Upper lobe of right lung (tissue), 1 donor: ENCODE results near the gene MAU2. TPM values are rescaled to one million over a fixed set of nuclear protein-coding genes. Genes with fewer than 3 reads are reported as not detected.

Experiments used
- ATAC-seq: fragments of 200-7000 bp; cut with Tn5 transposase; one replicate; pipeline ENCODE4 v1.9.1; 2020; ENCODE audit warnings: mild to moderate bottlenecking, moderate library complexity
- DNase-seq: peaks from one replicate; pipeline ENCODE4 v3.0.0-alpha.2; 2020
- H3K27ac ChIP-seq: fragments of 200-600 bp; one replicate; pipeline ENCODE4 v1.8.0; 2022
- H3K27me3 ChIP-seq: fragments of 200-600 bp; one replicate; pipeline ENCODE4 v1.8.0; 2022; ENCODE audit warnings: mild to moderate bottlenecking
- H3K36me3 ChIP-seq: fragments of 200-600 bp; one replicate; pipeline ENCODE4 v1.8.0; 2022
- H3K4me1 ChIP-seq: fragments of 200-600 bp; one replicate; pipeline ENCODE4 v1.8.0; 2022
- H3K4me3 ChIP-seq: fragments of 200-600 bp; one replicate; pipeline ENCODE4 v1.8.0; 2022; ENCODE audit warnings: mild to moderate bottlenecking
- H3K9me3 ChIP-seq: fragments of 200-600 bp; one replicate; pipeline ENCODE4 v1.8.0; 2022
- CTCF ChIP-seq: fragments of 200-600 bp; IDR thresholded peaks from one replicate; pipeline ENCODE4 v1.8.0; 2022; ENCODE audit warnings: antibody characterized with exemption
- intact Hi-C: fragments of 100-400 bp; cut with DNase I; formaldehyde crosslinking; loops from one replicate; pipeline ENCODE4 v1.11.0; 2022
- total RNA-seq: library from RNA; stranded (reverse); fragmentation: NEBNext Ultra II Directional; extraction: Animal tissue kit (Norgen Biotek cat#: 25700); gene quantifications from one replicate; pipeline ENCODE4 v1.2.1, GENCODE V29; 2021
- donor health status: DM: no; HTN: yes; CAD: no; lungs with severe emphysema.

The MAU2 gene
- total RNA-seq, 1 donor from 2014 or later = 60.5 TPM

GRCh38 chr19:19404879-19405860 lies 84.5 kb downstream of the MAU2 start, which contains the start of gene GATAD2A:
Gene GATAD2A, plus strand, starts transcription at chr19:19405675. Its CDS starts 59,671 bp downstream, at chr19:19465346.
- Histone ChIP-seq H3K36me3 (no peaks in the 10 kb centered on the region), H3K4me1 (peaks cover 47% of the 10 kb centered on the region), H3K9me3 (no peaks in the 10 kb centered on the region), H3K27me3 (no peaks in the 10 kb centered on the region), H3K4me3 (peak within 1 kb of the TSS; percentile 80), H3K27ac (peak within 1 kb of the TSS; percentile 91)
- peak; percentile 96 for DNase-seq
- peak; percentile 46 for TF ChIP-seq CTCF
- peak; percentile 97 for ATAC-seq
- intact Hi-C loops = loop anchor here (10.0 kb wide), 1 partner anchor 80 kb away; no protein-coding TSS in a partner anchor

GRCh38 chr19:19405971-19406877 lies 85.6 kb downstream of the MAU2 start:
- ATAC-seq = peak; percentile 7

GRCh38 chr19:19406878-19407632 lies 86.4 kb downstream of the MAU2 start:
- peak; percentile 39 for TF ChIP-seq CTCF
- no peaks in the 10 kb centered on the region for H3K36me3 ChIP-seq
- DNase-seq = no peak
- peak overlapping the region; percentile 80 for H3K4me3 ChIP-seq
- no peaks in the 10 kb centered on the region for H3K9me3 ChIP-seq
- no peaks in the 10 kb centered on the region for H3K27me3 ChIP-seq
- intact Hi-C loops = loop anchor here (10.0 kb wide), 1 partner anchor 78 kb away; no protein-coding TSS in a partner anchor
- ATAC-seq = peak; percentile 25
- H3K27ac ChIP-seq = peak overlapping the region; percentile 88
- peaks cover 53% of the 10 kb centered on the region for H3K4me1 ChIP-seq

More at GRCh38 chr19:19405971-19406877, 85.6 kb downstream of the MAU2 start:
- intact Hi-C loops = loop anchor here (10.0 kb wide), 1 partner anchor 79 kb away; no protein-coding TSS in a partner anchor
- H3K4me3 ChIP-seq = peak overlapping the region; percentile 80
- DNase-seq = peak; percentile 83
- H3K36me3 ChIP-seq = no peaks in the 10 kb centered on the region
- no peaks in the 10 kb centered on the region for H3K27me3 ChIP-seq
- H3K4me1 ChIP-seq = peaks cover 53% of the 10 kb centered on the region
- TF ChIP-seq CTCF = no peak
- peak overlapping the region; percentile 88 for H3K27ac ChIP-seq
- H3K9me3 ChIP-seq = no peaks in the 10 kb centered on the region

- intact Hi-C loops = loop anchor here (10.0 kb wide), 1 partner anchor 77 kb away; no protein-coding TSS in a partner anchor
- TF ChIP-seq CTCF = no peak
- H3K27ac ChIP-seq = peak overlapping the region; percentile 49
Measured at GRCh38 chr19:19407633-19407930, 87.0 kb downstream of the MAU2 start.

More at GRCh38 chr19:19407633-19407930, 87.0 kb downstream of the MAU2 start:
- Histone ChIP-seq H3K9me3 (no peaks in the 10 kb centered on the region), H3K4me1 (peaks cover 53% of the 10 kb centered on the region), H3K27me3 (no peaks in the 10 kb centered on the region), H3K4me3 (peak overlapping the region; percentile 80), H3K36me3 (no peaks in the 10 kb centered on the region)
- ATAC-seq (no peak), DNase-seq (no peak)

Other genes with a start within 250 kb of the MAU2 start
- gene TMEM161A, start 182.4 kb upstream of the MAU2 start, total RNA-seq = 31.0 TPM
- 1.4 TPM for gene MEF2B, start 150.6 kb upstream of the MAU2 start, total RNA-seq
- gene BORCS8, start 128.7 kb upstream of the MAU2 start, total RNA-seq = 24.8 TPM
- 66.8 TPM for gene RFXANK, start 128.6 kb upstream of the MAU2 start, total RNA-seq
- gene NR2C2AP, start 117.4 kb upstream of the MAU2 start, total RNA-seq = 12.6 TPM
- gene NCAN, start 108.9 kb upstream of the MAU2 start, total RNA-seq = not detected
- 1.4 TPM for gene TM6SF2, start 47.5 kb upstream of the MAU2 start, total RNA-seq
- gene SUGP1, start 320 bp upstream of the MAU2 start, total RNA-seq = 40.1 TPM
- 85.8 TPM for gene GATAD2A, start 84.8 kb downstream of the MAU2 start, total RNA-seq
- gene TSSK6, start 194.7 kb downstream of the MAU2 start, total RNA-seq = 1.8 TPM
- gene NDUFA13, start 195.4 kb downstream of the MAU2 start, total RNA-seq = 207 TPM
- gene YJEFN3, start 208.1 kb downstream of the MAU2 start, total RNA-seq = 6.4 TPM
- 0.41 TPM for gene CILP2, start 217.4 kb downstream of the MAU2 start, total RNA-seq